ENCODE results near the gene BIRC7.

The BIRC7 gene

DNA sequence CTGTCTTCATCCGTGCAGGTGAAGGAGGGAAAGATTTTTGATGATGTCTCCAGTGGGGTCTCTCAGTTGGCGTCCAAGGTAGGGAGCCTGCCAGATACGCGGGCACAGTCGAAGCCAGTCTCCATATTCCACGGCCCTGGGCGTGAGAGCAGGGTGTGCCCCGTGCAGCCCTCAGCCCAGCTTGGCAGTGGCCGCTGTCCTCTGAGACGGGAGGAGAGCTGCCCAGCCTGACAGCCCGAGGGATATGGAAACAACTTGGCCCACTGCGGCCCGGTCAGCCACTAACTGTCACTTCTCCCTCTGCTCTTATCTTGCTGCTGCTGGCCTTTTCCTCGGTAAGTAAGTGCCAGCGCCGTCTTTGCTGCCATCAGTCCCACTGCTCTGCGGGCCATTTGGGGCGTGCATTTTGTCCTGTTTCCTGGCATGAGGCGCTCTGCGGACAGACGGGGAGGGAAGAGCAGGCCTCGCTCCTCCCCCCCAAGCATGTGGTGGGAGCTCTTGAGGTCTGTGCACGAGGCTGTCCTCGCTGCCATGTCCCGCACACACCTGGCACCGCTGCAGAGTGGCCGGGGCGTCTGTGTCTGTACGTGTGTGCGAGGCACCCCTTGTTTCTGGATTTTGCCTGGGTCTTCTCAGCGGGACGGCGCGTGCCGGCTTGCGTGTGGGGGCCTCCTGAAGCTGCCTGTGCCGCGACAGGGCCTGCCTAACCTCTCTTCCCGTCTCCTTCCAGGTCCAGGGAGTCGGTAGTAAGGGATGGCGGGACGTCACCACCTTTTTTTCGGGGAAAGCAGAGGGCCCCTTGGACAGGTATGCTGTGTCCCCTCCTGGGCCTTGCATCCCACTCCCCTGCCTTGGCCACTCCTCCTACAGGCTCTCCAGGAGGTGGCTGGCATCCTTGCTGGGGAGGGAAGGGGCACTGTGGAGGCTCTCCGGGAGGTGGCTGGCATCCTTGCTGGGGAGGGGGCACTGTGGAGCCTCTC, 50.2 kb downstream of the BIRC7 start:
- DNase-seq: no peak
- Histone ChIP-seq H3K27me3 (peaks cover 0 to 2% of the 10 kb centered on the region in 2 donors), H3K4me1 (no peaks in the 10 kb centered on the region), H3K27ac (no peak overlapping the region), H3K4me3 (no peak overlapping the region), H3K9me3 (no peaks in the 10 kb centered on the region), H3K36me3 (peaks cover 53 to 86% (median 77%) of the 10 kb centered on the region in 3 donors)
- TF ChIP-seq, protein P1, sequence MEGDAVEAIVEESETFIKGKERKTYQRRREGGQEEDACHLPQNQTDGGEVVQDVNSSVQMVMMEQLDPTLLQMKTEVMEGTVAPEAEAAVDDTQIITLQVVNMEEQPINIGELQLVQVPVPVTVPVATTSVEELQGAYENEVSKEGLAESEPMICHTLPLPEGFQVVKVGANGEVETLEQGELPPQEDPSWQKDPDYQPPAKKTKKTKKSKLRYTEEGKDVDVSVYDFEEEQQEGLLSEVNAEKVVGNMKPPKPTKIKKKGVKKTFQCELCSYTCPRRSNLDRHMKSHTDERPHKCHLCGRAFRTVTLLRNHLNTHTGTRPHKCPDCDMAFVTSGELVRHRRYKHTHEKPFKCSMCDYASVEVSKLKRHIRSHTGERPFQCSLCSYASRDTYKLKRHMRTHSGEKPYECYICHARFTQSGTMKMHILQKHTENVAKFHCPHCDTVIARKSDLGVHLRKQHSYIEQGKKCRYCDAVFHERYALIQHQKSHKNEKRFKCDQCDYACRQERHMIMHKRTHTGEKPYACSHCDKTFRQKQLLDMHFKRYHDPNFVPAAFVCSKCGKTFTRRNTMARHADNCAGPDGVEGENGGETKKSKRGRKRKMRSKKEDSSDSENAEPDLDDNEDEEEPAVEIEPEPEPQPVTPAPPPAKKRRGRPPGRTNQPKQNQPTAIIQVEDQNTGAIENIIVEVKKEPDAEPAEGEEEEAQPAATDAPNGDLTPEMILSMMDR (IDR thresholded peaks at IDR 0.05): no peak
- intact Hi-C loops (cut with DNase I; ENCODE audit: low total_unique reads): no loop called here

DNA sequence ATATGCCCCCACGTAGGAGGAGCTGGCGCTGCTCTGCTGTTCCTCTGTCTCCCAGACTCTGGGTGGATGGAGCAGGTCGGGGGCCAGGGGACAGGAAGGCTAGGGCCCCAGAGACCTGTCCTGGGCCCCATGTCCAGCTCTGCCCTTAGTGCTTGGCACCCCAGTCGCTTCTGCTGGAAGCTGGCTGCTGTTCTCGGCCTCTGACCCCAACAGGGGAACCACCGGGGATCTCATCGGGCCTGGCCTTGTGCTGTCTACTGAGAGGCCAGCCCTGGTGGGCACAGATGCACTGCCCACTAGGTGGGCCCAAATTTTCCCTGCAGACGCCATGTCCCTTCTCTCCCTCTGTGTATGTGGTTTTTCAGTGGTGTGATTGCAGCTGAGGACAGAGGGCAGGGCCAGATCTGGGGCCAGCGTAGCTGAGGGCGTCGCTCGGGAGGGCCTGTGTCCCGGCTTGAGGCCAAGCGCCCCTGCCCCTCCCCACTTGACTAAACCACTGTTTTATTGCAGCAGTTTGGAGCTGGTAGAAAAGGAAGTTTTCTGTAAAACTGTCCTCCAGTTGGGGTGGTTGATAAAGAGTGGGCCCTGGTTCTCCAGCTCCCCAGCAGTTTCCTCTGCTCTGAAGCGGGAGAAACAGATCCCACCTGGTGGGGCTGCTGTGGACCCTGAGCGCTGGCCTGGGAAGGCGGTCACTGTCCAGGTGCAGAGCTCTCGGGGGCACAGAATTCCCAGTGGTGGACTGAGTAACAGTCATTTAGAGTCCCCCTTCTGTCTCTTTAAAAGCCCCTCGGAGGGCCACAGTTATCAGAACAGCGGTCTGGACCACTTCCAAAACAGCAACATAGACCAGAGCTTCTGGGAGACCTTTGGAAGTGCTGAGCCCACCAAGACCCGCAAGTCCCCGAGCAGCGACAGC, 51.3 kb downstream of the BIRC7 start:
- Histone ChIP-seq H3K9me3 (no peaks in the 10 kb centered on the region), H3K36me3 (peaks cover 52 to 74% (median 66%) of the 10 kb centered on the region in 3 donors), H3K27ac (no peak overlapping the region), H3K27me3 (peaks cover 0 to 9% of the 10 kb centered on the region in 2 donors), H3K4me1 (no peaks in the 10 kb centered on the region), H3K4me3 (no peak overlapping the region)
- TF ChIP-seq, protein P1 (IDR thresholded peaks at IDR 0.05): no peak
- DNase-seq: no peak
- intact Hi-C loops (cut with DNase I; ENCODE audit: low total_unique reads): no loop called here

DNA sequence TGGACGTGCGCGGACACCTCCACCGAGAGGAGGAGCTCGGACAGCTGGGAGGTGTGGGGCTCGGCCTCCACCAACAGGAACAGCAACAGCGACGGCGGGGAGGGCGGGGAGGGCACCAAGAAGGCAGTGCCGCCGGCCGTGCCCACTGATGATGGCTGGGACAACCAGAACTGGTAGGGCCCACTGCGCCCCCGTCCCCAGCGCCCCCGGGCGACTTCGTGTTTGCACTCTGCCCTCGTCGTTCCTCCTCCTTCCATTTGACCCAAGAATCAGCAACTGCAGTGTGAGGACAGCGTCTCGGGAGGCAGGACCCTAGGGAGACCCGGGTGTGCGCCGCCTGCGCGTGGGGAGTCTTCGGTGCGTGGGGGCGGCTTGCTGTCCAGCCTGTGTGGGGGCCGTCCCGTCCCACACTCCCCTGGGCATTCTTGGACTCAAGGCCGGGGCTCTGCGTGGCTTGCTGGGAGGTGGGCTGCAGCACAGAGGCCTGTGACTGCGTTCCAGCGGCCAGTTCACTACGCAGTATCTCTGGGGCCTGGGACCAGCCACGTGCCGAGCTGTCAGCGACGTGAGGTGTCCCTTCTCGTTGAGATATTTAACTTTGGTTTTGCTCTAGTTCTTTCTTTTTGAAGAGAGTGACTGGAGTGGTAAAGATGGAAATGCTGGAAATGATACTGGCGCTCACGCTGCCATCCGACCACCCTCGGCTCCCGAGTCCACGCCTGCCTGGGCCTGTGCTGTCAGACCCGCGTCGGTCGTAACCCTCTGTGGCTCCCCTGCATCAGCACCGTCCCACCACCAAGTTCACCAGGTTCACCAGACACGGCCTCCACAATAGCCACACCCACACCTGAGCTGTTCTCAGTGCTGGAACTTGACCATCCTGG, 52.2 kb downstream of the BIRC7 start:
- intact Hi-C loops (cut with DNase I; ENCODE audit: low total_unique reads): no loop called here
- TF ChIP-seq, protein P1 (IDR thresholded peaks at IDR 0.05): no peak
- H3K4me3 ChIP-seq: no peak overlapping the region
- no peaks in the 10 kb centered on the region for H3K9me3 ChIP-seq
- H3K36me3 ChIP-seq: peaks cover 43 to 65% (median 57%) of the 10 kb centered on the region in 3 donors
- H3K27ac ChIP-seq: no peak overlapping the region
- DNase-seq: no peak
- H3K27me3 ChIP-seq: peaks cover 0 to 17% of the 10 kb centered on the region in 2 donors
- no peaks in the 10 kb centered on the region for H3K4me1 ChIP-seq

DNA sequence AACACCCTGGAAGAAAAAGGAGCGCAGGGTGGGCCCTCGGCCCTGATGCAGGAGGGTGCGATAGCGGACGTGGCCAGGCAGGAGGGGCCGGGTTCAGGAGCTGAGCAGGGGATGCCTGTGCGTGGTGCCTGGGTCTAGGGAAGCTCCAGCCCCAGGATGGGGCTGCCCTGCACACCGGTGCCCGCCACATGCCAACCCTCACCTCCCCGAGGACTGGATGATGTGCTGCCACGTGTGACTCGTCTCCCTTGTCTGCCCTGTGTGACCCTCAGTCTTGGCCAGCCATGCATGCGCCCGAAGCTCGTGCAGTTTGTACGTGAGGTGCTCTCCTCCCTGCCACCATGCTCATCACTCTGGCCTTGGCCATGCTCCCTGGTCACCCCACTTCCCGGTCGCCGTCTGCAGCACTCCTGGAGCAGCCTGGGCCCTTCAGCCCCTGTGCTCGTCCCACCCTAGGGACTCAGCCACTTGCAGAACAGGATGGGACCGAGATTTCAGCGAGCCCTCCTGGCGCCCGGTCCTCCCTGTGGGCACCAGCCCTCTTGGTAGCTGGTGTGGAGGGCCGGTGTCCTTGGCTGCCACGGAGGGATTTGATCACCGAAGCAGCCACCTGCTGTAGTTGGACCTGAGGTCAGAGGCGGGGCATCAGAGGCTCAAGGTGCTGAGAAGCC, 53.0 kb downstream of the BIRC7 start:
- intact Hi-C loops (cut with DNase I; ENCODE audit: low total_unique reads): no loop called here
- H3K4me1 ChIP-seq: no peaks in the 10 kb centered on the region
- TF ChIP-seq, protein P1 (IDR thresholded peaks at IDR 0.05): no peak
- H3K9me3 ChIP-seq: no peaks in the 10 kb centered on the region
- no peak overlapping the region for H3K4me3 ChIP-seq
- no peak for DNase-seq
- H3K27me3 ChIP-seq: peaks cover 0 to 24% of the 10 kb centered on the region in 2 donors
- no peak overlapping the region for H3K27ac ChIP-seq
- H3K36me3 ChIP-seq: peaks cover 36 to 58% (median 49%) of the 10 kb centered on the region in 3 donors
